Small intestine (tissue), 7 donors: ENCODE data around the gene RPS6KL1. TPM values are rescaled to one million over a fixed set of nuclear protein-coding genes. Genes with fewer than 3 reads are reported as not detected.

Source experiments
- DNase-seq, 2 donors: peaks; one replicate each; pipeline versions ENCODE4 v3.0.0 to v3.0.0-alpha.2; 2013
- FAIRE-seq: peaks from 2 replicates; lab custom pipeline; 2012; peaks lifted over from hg19 to GRCh38; lab: Jason Lieb, UNC
- H3K27ac ChIP-seq, 3 donors: one replicate each; pipeline ENCODE4 v1.5.1; 2013; ENCODE audit warnings: low read length in 2 of 3, mild to moderate bottlenecking in 2 of 3, control low read depth in 1 of 3, inconsistent platforms in 1 of 3, low read depth in 1 of 3, moderate library complexity in 1 of 3
- H3K27me3 ChIP-seq, 3 donors: one replicate each; pipeline ENCODE4 v1.6.1; 2013; ENCODE audit warnings: low read length in 3 of 3, inconsistent platforms in 1 of 3; ENCODE audit not compliant: control insufficient read depth in 3 of 3, insufficient read depth in 3 of 3
- H3K36me3 ChIP-seq, 3 donors: one replicate each; pipeline ENCODE4 v1.6.1; 2013; ENCODE audit warnings: low read length in 3 of 3, inconsistent platforms in 1 of 3, low read depth in 1 of 3, mild to moderate bottlenecking in 1 of 3, moderate library complexity in 1 of 3; ENCODE audit not compliant: control insufficient read depth in 3 of 3, insufficient read depth in 2 of 3
- H3K4me1 ChIP-seq, 3 donors: one replicate each; pipeline ENCODE4 v1.6.1; 2013; ENCODE audit warnings: low read length in 2 of 3, inconsistent platforms in 1 of 3, low read depth in 1 of 3, mild to moderate bottlenecking in 1 of 3, moderate library complexity in 1 of 3; ENCODE audit not compliant: control insufficient read depth in 3 of 3, insufficient read depth in 2 of 3
- H3K4me3 ChIP-seq, 3 donors: one replicate each; pipeline ENCODE4 v1.5.1; 2013; ENCODE audit warnings: low read length in 3 of 3, control low read depth in 1 of 3, inconsistent platforms in 1 of 3, low read depth in 1 of 3, mild to moderate bottlenecking in 1 of 3, moderate library complexity in 1 of 3
- H3K9me3 ChIP-seq, 2 donors: one replicate each; pipeline ENCODE4 v1.6.1; 2013; ENCODE audit warnings: low read depth in 1 of 2, low read length in 1 of 2; ENCODE audit not compliant: control insufficient read depth in 2 of 2, insufficient read depth in 1 of 2
- WGBS, 3 donors: extraction: QIAGEN DNeasy Blood & Tissue Kit; methylation state at CpG; one replicate each; pipeline ENCODE4 v1.1.7; 2013; 5-methylcytosine and 5-hydroxymethylcytosine counted together
- polyA plus RNA-seq, 4 donors: library from polyadenylated mRNA; stranded (reverse) in 3 of 4; unstranded in 1 of 4; fragments of 200-250 nt in 3 of 4; fragments of 120-200 nt in 1 of 4; gene quantifications; one replicate each; pipeline versions ENCODE4 v1.2.1 to v1.2.3, GENCODE V29; 2013
- donor health status: healthy with polysubstance abuse.
- donor health status: control.
- donor health status: control.
- donor health status: Bipolar disorder and iron deficiency.
- donor health status: healthy.

The RPS6KL1 gene
- polyA plus RNA-seq, 4 donors, result 1.8 to 3.5 (median 3.0) TPM

GRCh38 chr14:74863274-74863673 is 59.8 kb downstream of the RPS6KL1 start:
- H3K9me3 ChIP-seq, result no peaks in the 10 kb centered on the region
- H3K4me3 ChIP-seq, result no peak overlapping the region
- DNase-seq (no peak), FAIRE-seq (no peak)
- no peaks in the 10 kb centered on the region for H3K27me3 ChIP-seq
- H3K4me1 ChIP-seq, result no peaks in the 10 kb centered on the region
- H3K36me3 ChIP-seq, result no peaks in the 10 kb centered on the region
- WGBS, 3 donors, result 82 to 93% (median 85%) methylated on average over 9 of the region's 9 CpGs
- no peak overlapping the region for H3K27ac ChIP-seq

GRCh38 chr14:74861734-74862090 is 61.3 kb downstream of the RPS6KL1 start:
- H3K9me3 ChIP-seq, result no peaks in the 10 kb centered on the region
- H3K4me1 ChIP-seq, result no peaks in the 10 kb centered on the region
- DNase-seq (no peak), FAIRE-seq (no peak)
- H3K4me3 ChIP-seq, result no peak overlapping the region
- H3K36me3 ChIP-seq, result no peaks in the 10 kb centered on the region
- H3K27me3 ChIP-seq, result no peaks in the 10 kb centered on the region
- H3K27ac ChIP-seq, result no peak overlapping the region
- 67 to 70% (median 69%) methylated on average over 3 of the region's 3 CpGs for WGBS, 3 donors

GRCh38 chr14:74860899-74861733 is 61.9 kb downstream of the RPS6KL1 start:
- peak; percentile 88 to 90 for DNase-seq
- Histone ChIP-seq H3K9me3 (no peaks in the 10 kb centered on the region), H3K36me3 (no peaks in the 10 kb centered on the region), H3K4me3 (no peak overlapping the region), H3K27me3 (no peaks in the 10 kb centered on the region), H3K4me1 (no peaks in the 10 kb centered on the region), H3K27ac (no peak overlapping the region)
- FAIRE-seq, result no peak
- 25 to 27% (median 26%) methylated on average over 7 of the region's 7 CpGs for WGBS, 3 donors

- no peak overlapping the region for H3K4me3 ChIP-seq
- H3K36me3 ChIP-seq, result no peaks in the 10 kb centered on the region
- DNase-seq (no peak), FAIRE-seq (no peak)
- WGBS, 3 donors, result 45 to 63% (median 57%) methylated on average over 10 of the region's 10 CpGs
- no peaks in the 10 kb centered on the region for H3K27me3 ChIP-seq
- H3K4me1 ChIP-seq, result peaks cover 0 to 3% (median 0%) of the 10 kb centered on the region in 3 donors
- no peak overlapping the region for H3K27ac ChIP-seq
- no peaks in the 10 kb centered on the region for H3K9me3 ChIP-seq
Measured at GRCh38 chr14:74859757-74860552, 63.1 kb downstream of the RPS6KL1 start.

GRCh38 chr14:74858022-74858421 is 65.0 kb downstream of the RPS6KL1 start:
- no peak overlapping the region for H3K4me3 ChIP-seq
- WGBS, 3 donors, result 73 to 93% (median 90%) methylated on average over 1 of the region's 1 CpG
- peaks cover 2 to 14% (median 3%) of the 10 kb centered on the region in 3 donors for H3K4me1 ChIP-seq
- H3K9me3 ChIP-seq, result no peaks in the 10 kb centered on the region
- no peak for DNase-seq
- FAIRE-seq, result no peak
- H3K27me3 ChIP-seq, result no peaks in the 10 kb centered on the region
- H3K36me3 ChIP-seq, result no peaks in the 10 kb centered on the region
- H3K27ac ChIP-seq, result no peak overlapping the region

- Histone ChIP-seq H3K27me3 (no peaks in the 10 kb centered on the region), H3K4me3 (no peak overlapping the region), H3K27ac (no peak overlapping the region), H3K9me3 (no peaks in the 10 kb centered on the region), H3K36me3 (no peaks in the 10 kb centered on the region), H3K4me1 (peaks cover 2 to 14% (median 3%) of the 10 kb centered on the region in 3 donors)
- DNase-seq, result no peak
- 76 to 83% (median 82%) methylated on average over 1 of the region's 1 CpG for WGBS, 3 donors
- no peak for FAIRE-seq
Measured at GRCh38 chr14:74856366-74856765, 66.7 kb downstream of the RPS6KL1 start.

GRCh38 chr14:74855945-74856344 is 67.1 kb downstream of the RPS6KL1 start:
- no peaks in the 10 kb centered on the region for H3K9me3 ChIP-seq
- DNase-seq (no peak), FAIRE-seq (no peak)
- peaks cover 2 to 14% (median 3%) of the 10 kb centered on the region in 3 donors for H3K4me1 ChIP-seq
- H3K27me3 ChIP-seq, result no peaks in the 10 kb centered on the region
- H3K36me3 ChIP-seq, result no peaks in the 10 kb centered on the region
- 48 to 79% (median 66%) methylated on average over 4 of the region's 4 CpGs for WGBS, 3 donors
- H3K27ac ChIP-seq, result no peak overlapping the region
- no peak overlapping the region for H3K4me3 ChIP-seq

- H3K4me1 ChIP-seq, result peaks cover 2 to 14% (median 3%) of the 10 kb centered on the region in 3 donors
- no peaks in the 10 kb centered on the region for H3K36me3 ChIP-seq
- 62 to 67% (median 63%) methylated on average over 7 of the region's 7 CpGs for WGBS, 3 donors
- H3K27me3 ChIP-seq, result no peaks in the 10 kb centered on the region
- H3K9me3 ChIP-seq, result no peaks in the 10 kb centered on the region
- no peak for FAIRE-seq
- no peak overlapping the region for H3K4me3 ChIP-seq
- DNase-seq, result no peak
- no peak overlapping the region for H3K27ac ChIP-seq
Measured at GRCh38 chr14:74855021-74855420, 68.0 kb downstream of the RPS6KL1 start.
